NCI-H2171 treated with DMSO at 0.1 percent for 48 hours (cell line): Measurements from ENCODE around the gene MMP11.

ENCODE experiments used
- DNase-seq: peaks from one replicate; lab custom pipeline; 2025; lab: John Stamatoyannopoulos, UW

MMP11 gene

DNA sequence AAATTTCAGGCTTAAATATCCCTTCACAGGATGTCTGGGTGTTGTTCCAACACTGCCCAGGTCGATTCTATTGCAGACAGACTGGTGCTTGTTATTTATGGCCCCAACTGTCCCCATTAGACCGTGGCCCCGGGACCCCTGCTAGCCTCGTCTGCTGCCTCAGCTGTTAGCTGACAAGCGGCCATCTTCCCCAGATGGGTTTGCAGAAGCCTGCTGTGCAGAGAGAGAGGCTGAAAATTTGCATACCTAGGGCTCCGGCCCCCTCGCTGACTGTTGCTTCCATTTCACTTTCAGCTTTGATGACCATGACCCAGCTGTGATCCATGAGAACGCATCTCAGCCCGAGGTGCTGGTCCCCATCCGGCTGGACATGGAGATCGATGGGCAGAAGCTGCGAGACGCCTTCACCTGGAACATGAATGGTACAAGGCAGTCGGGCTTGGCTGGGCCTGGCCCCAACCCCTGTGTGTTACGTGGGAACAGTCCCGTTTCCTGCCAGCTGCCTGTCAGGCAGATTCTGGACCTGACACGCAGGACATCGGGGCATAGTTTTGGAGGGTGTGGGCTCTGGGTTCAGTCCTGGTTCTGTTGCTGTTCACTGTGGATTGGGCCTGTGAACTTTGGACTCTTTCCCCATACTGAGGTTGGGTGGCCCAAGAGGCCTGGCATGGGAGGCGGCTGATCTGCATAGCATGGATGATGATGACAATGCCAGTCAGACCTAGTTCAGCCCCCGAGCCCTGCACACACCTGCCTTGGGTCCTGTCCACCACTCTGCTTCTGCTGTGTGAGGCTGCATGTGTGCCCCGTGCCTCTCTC lies 30.6 kb downstream of the MMP11 start:
- no peak for DNase-seq

DNA sequence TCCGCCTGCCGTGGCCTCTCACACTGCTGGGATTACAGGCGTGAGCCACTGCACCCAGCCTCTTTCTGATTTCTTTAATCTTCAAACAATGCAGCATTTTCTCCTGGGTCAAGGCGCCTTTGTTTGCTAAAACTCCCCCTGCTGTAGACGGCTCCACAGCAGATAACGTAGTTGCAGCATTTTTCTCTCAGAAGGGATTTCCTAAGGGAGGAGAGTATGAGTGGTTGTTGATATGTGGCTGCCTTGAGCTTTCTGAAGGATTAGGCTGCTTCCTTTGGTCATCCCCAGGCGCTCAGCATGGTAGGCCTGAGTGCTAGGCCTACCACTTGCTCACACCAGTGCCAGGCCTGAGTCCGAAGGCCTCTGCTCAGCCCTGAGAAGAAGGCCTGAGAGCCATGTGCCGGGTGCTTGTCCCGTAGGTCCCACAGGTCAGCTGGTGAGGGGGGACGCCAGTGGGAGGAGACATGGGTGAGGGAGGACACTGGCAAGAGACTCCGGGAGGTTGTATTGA lies 32.2 kb downstream of the MMP11 start:
- DNase-seq: no peak

DNA sequence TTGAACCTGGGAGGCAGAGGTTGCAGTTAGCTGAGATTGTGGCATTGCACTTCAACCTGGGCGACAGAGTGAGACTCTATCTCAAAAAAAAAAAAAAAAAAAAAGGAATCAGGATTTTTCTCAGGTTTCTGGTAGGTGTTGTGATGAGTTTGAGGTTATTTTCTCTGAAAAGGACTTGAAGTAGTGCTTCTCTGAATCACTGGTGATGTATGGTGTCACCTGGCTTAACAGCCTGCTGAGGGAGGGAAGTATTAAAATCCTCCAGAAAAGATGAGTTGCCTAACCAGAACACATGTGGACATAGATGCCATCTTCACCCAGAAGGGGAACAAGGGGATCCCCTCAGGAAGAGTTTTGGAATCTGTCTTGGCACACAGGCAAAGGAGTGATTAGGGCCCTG lies 34.2 kb downstream of the MMP11 start:
- DNase-seq: no peak

- DNase-seq: no peak
Observed at GRCh38 chr22:23812378-23812777, 39.7 kb downstream of the MMP11 start.

GRCh38 chr22:23815541-23816155 lies 43.0 kb downstream of the MMP11 start:
- no peak for DNase-seq

DNA sequence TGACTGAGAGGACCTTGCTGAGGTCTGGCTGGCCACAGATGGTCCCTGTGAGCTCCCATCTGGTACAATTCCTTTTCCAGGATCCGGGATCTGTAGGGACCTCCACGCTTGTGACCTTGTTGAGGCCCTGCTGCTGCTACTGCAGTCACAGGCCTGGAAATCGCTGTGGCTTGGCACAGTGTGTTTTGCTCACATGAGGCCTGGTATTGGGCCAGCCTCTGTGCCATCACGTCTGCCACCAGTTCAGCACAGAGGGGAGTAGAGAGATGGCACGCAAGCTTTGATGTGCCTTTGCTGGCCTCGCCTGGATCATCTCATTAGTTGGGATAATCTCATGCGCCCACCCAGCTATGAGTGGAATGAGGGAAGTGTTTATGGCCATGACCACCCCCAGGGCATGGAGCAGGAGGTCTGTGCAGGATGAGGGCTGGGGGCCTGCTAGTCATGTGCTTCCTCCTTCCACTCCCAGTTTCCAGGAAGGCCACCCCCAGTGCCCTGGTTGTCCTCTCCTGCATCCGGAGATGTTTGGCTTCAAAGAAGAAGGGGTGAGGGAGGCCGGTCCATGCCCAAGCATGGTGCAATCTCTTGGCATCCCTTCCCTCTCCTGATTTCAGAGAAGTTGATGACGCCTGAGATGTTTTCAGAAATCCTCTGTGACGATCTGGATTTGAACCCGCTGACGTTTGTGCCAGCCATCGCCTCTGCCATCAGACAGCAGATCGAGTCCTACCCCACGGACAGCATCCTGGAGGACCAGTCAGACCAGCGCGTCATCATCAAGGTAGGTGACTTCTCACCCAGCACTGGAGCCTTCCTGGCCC lies 43.7 kb downstream of the MMP11 start:
- DNase-seq: no peak

GRCh38 chr22:23817146-23817545 lies 44.5 kb downstream of the MMP11 start:
- no peak for DNase-seq

GRCh38 chr22:23818541-23818940 lies 45.9 kb downstream of the MMP11 start:
- no peak for DNase-seq

DNA sequence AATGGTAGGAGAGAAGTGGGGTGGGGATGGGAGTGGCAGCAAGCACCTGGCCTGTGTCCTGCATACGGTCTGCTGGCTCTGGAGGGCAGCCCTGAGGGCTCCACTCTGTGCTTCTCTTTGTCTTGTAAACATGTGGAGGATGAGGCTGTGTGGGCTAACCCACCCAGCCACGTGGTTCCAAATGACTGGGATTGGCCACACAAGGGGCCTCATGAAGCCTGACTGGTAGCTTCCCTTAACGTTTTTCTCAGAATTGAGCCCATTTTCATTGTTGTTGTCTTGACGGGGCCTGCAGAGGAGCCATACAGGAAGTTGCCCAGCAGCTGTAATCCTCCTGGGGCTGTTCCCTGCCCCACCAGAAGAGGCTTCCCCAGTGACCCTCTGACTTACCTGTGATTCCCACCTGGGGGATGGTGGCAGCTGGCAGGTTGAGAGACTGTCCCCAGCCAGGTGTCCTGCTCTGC lies 48.1 kb downstream of the MMP11 start:
- no peak for DNase-seq

GRCh38 chr22:23822101-23822671 lies 49.5 kb downstream of the MMP11 start:
- DNase-seq: no peak

DNA sequence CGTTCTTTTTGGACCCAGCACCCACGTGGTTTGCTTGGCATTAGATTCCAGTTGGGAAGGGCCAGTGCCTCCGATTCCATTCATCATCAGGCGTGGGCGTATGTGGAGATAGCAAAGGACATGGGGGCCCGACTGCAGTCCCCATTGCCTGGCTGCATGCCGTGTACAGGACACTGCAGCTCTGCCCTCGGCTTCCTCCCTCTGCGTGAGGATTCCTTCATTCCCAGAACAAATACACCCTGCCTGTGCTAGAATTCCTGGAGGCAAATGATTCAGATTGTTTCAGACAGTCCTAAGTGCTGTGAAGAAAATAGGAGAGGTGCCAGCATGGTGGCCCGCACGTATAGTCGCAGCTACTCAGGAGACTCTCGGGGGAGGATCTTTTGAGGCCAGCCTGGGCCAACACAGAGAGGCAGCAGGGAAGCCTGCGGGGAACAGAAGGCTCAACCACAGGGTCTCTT lies 50.7 kb downstream of the MMP11 start:
- DNase-seq: no peak

GRCh38 chr22:23824476-23825245 lies 52.0 kb downstream of the MMP11 start:
- DNase-seq: no peak

- DNase-seq: no peak
Observed at GRCh38 chr22:23825246-23825905, 52.7 kb downstream of the MMP11 start.

GRCh38 chr22:23826510-23827350 lies 54.1 kb downstream of the MMP11 start:
- peak; percentile 12 for DNase-seq

GRCh38 chr22:23827351-23827995 lies 54.8 kb downstream of the MMP11 start:
- DNase-seq: no peak

DNA sequence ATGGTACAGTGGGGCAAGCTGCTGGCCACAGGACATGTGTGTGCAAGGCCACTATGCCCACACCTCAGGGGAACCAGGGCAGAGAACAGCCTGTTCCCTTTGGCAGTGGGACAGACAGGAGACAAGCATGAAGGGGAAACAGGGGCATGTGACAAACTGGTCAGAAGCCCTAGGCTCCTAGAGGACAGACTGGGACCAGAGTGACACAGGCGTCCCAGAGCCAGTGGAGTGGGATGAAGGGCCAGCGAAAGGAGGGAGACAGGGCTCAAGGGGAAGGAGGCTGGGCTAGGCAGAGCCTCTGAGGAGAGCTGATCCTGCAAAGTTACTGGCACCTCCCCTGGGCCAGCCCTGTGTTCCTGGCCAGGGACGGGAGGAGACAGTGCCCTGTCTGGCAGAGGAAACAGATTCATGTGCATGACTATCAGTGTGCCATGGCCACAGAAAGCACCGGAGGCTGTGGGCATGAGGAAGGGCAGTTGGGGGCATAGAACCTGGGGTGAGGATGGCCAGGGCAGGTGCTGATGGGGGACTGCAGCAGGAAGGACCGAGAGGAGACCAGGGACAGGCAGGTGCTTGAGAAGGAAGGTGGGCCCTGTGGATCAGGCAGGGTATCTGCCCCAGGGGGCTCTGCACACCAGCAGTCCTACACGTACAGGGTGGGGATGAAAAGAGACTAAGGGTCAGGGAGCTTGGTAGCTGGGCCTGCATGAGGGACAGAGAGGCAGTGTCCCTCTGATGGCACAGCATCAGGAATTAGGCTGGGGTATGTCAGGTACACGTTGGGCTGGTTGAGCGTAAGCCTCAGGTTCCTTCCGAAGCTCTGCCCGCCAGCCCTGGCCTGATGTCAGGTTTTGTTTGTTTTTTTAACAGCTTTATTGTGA lies 56.4 kb downstream of the MMP11 start:
- no peak for DNase-seq

GRCh38 chr22:23829845-23830372 lies 57.3 kb downstream of the MMP11 start:
- no peak for DNase-seq

- DNase-seq: no peak
Observed at GRCh38 chr22:23831261-23831660, 58.6 kb downstream of the MMP11 start.
